ENCODE data around the gene RGPD3.
A peak's percentile ranks its signal among the peaks of the same experiment; 100 is the strongest.
"Not testable (repeated sequence)": the region's sequence is repeated elsewhere in the genome, so short reads cannot be mapped to it uniquely, and the experiment has no call there.

The RGPD3 gene

DNA sequence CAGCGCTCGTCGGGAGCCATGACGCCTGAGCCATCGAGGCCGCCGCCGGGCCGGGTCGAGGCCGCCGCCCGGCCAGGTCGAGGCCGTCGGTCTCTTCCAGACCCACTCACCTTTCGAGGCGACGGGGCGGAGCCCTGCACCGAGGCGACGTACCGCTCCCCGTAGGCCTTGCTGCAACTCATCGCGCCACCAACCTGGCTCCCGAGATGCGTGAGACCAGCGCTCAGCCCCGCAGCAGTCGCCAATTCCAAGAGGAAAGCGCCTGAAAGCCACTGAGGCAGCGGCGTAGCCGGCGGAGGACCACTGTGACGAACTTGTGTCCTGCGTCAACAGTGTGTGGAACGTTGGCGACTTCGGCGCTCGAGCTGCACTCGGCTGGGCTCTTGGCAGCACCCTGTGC, at the start of gene RGPD3:
Gene RGPD3, minus strand, starts transcription at position 307 of the 400 bp plus-strand sequence. Its CDS starts 125 bp downstream, at position 182.
- H3K4me3 Mint-ChIP-seq, DNase-seq, ATAC-seq, H3K4me1 Mint-ChIP-seq, H3K27me3 Mint-ChIP-seq, H3K9me3 Mint-ChIP-seq: not testable (repeated sequence)
- H3K27ac Mint-ChIP-seq, result peak within 1 kb of the TSS in 1 of 2 donors; percentile 42

DNA sequence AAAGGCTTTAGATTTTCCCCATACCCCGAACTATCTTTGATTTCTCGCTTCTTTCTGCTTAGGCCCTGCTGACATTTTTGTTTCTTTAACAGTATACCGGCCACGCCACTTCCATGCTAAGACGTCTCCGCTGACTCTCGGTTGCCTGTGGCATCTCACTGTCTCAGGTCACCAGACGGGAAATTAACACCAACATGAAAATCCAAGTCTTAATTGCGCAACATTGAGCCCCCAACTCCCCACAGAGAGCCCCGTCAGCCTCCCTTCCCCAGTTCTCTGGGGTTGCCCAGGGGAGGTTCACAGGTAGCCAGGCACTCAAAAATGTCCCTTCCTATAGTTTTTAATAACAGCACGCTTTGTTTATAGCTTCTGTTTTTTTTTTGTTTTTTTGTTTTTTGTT, 49.1 kb upstream of the RGPD3 start:
- ATAC-seq (no peak), DNase-seq (no peak)
- Mint-ChIP-seq H3K27me3 (no peaks in the 10 kb centered on the region), H3K4me1 (peaks cover 27% of the 10 kb centered on the region), H3K9me3 (no peaks in the 10 kb centered on the region), H3K4me3 (no peak overlapping the region), H3K27ac (peak overlapping the region in 1 of 2 donors; percentile 51)

GRCh38 chr2:106516864-106517263, 48.7 kb upstream of the RGPD3 start:
- no peak overlapping the region for H3K4me3 Mint-ChIP-seq

GRCh38 chr2:106516436-106516835, 48.2 kb upstream of the RGPD3 start:
- Mint-ChIP-seq H3K4me3 (no peak overlapping the region), H3K4me1 (peaks cover 36% of the 10 kb centered on the region), H3K9me3 (no peaks in the 10 kb centered on the region), H3K27ac (no peak overlapping the region), H3K27me3 (no peaks in the 10 kb centered on the region)
- ATAC-seq, result no peak
- no peak for DNase-seq

More at GRCh38 chr2:106516864-106517263, 48.7 kb upstream of the RGPD3 start:
- H3K9me3 Mint-ChIP-seq, result no peaks in the 10 kb centered on the region
- H3K4me1 Mint-ChIP-seq, result peaks cover 32% of the 10 kb centered on the region
- no peak overlapping the region for H3K27ac Mint-ChIP-seq
- no peaks in the 10 kb centered on the region for H3K27me3 Mint-ChIP-seq
- DNase-seq, result no peak
- ATAC-seq, result no peak

DNA sequence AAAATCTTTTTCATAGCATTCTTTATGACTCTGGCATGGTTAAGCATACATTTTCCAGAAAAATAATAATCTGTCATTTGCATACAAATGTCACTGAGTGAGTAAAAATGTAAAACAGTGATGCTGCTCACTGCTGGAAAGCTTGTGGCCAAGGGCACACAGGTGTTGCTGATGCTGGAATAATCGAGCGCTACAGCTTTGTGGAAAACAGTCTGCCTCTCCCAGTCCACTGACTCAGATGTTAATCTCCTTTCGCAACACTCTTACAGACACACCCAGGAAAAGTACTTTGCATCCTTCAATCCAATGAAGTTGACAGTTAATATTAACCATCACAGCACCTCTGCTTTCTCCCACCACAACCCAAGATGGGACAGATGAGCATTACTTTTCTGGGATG, 46.6 kb upstream of the RGPD3 start:
- not testable (repeated sequence) for H3K27ac Mint-ChIP-seq, ATAC-seq, DNase-seq, H3K27me3 Mint-ChIP-seq, H3K4me3 Mint-ChIP-seq, H3K9me3 Mint-ChIP-seq
- H3K4me1 Mint-ChIP-seq, result peaks cover 44% of the 10 kb centered on the region

- DNase-seq, H3K27me3 Mint-ChIP-seq, H3K9me3 Mint-ChIP-seq, H3K4me3 Mint-ChIP-seq: not testable (repeated sequence)
- Mint-ChIP-seq H3K27ac (peak overlapping the region; percentile 42 to 80), H3K4me1 (peaks cover 54% of the 10 kb centered on the region)
- peak; percentile 37 for ATAC-seq
These were observed 45.2 kb upstream of the RGPD3 start for GRCh38 chr2:106513391-106513790.

DNA sequence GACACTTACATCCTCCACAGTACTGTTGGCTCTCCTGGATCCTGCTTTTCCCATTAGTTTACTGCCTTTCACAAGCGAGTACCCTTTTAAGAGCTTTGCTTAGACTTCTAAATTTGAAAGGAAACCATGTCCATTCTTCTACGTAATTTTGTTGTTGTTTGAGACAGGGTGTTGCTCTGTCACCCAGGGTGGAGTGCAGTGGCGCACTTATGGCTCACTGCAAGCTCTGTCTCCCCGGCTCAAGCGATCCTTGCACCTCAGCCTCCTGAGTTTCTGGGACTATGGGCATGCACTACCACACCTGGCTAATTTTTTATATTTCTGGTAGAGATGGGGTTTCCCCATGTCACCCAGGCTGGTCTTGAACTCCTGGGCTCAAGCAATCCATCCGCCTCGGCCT, 43.7 kb upstream of the RGPD3 start:
- Mint-ChIP-seq H3K27ac (peak overlapping the region; percentile 64 to 93), H3K4me1 (peaks cover 65% of the 10 kb centered on the region), H3K4me3 (peak overlapping the region; percentile 48 to 62)
- peak; percentile 42 for ATAC-seq
- not testable (repeated sequence) for DNase-seq, H3K9me3 Mint-ChIP-seq, H3K27me3 Mint-ChIP-seq

GRCh38 chr2:106511476-106511901, 43.3 kb upstream of the RGPD3 start:
- DNase-seq, result peak in 1 of 2 donors; percentile 34
- not testable (repeated sequence) for H3K27me3 Mint-ChIP-seq, H3K9me3 Mint-ChIP-seq
- Mint-ChIP-seq H3K27ac (peak overlapping the region in 1 of 2 donors; percentile 93), H3K4me1 (peaks cover 69% of the 10 kb centered on the region), H3K4me3 (peak overlapping the region; percentile 48 to 62)
- ATAC-seq, result peak; percentile 70

DNA sequence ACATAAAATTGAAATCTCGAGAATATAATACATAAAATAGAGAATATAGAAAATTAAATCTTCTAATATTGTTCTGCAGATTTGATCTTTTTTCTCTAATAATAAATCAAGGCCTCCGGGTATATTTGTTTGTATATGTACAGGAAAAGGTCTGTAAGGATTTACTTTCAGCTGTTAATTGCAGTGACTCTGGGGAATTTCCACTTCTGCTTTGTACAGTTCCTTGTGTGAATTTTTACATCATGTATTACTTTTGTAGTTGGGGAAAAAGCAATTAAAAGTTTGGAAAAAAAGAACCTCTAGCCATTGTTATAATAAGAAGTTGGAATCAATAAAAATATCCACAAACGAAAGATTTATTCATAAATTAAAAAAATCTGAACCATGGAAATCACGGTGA, 42.6 kb upstream of the RGPD3 start:
- not testable (repeated sequence) for H3K9me3 Mint-ChIP-seq, DNase-seq, ATAC-seq, H3K27me3 Mint-ChIP-seq
- Mint-ChIP-seq H3K27ac (peak overlapping the region; percentile 33 to 34), H3K4me1 (peaks cover 75% of the 10 kb centered on the region), H3K4me3 (peak overlapping the region in 1 of 2 donors; percentile 37)

DNA sequence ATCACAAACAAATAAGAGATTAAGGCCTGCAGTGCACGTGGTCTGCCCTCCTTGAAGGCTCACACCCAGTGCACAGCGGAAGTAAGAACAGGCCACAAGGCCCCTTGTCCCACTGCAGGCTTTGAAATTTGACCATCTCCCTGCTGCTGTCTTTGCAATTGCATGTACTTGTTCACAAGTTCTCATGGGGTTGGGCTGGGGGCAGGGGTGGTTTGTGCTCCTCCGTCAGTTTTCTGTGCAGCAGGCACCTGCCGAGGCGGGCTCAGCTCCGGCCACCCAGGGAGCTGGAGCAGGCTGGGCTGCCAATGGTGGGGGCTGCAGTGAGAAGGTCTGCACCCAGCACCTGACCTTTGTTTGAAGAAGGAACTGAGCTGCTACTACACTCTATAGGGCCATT, 41.2 kb upstream of the RGPD3 start:
- ATAC-seq, H3K27me3 Mint-ChIP-seq, H3K27ac Mint-ChIP-seq, H3K4me3 Mint-ChIP-seq, DNase-seq, H3K9me3 Mint-ChIP-seq: not testable (repeated sequence)
- H3K4me1 Mint-ChIP-seq, result peaks cover 74% of the 10 kb centered on the region

- not testable (repeated sequence) for H3K4me3 Mint-ChIP-seq, DNase-seq, H3K27me3 Mint-ChIP-seq, ATAC-seq, H3K9me3 Mint-ChIP-seq
- Mint-ChIP-seq H3K4me1 (peaks cover 72% of the 10 kb centered on the region), H3K27ac (peak overlapping the region in 1 of 2 donors; percentile 48)
These were observed 40.6 kb upstream of the RGPD3 start for GRCh38 chr2:106508660-106509373.

DNA sequence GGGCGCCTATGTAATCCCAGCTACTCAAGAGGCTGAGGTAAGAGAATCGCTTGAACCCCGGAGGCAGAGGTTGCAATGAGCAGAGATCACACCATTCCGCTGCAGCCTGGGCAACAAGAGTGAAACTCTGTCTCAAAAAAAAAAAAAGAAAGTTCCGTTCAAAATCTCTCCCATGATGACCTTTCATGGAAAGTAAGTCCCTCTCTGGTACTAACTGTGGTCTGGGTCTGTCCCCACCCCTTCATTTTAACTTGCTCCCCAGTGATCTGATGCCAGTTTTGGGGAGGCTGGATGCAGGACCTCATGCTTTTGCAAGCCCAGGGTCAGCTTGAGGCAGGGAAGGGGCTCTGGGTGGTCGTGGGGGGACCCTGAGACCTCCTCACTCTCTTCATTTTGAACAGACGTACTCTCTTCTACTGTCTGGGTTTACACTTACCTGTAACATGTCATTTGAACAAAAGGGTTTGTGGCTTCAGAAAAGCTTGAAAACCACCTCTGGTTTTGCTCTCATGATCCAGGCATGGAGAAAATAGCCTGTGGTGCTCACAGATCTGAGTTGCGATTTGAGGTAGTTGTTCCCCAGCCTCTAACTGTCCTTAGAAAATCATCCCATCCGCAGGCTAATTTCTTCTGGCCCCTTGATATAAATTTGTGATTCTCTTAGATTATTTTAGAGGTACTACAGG, 37.9 kb upstream of the RGPD3 start:
- not testable (repeated sequence) for H3K9me3 Mint-ChIP-seq, H3K27me3 Mint-ChIP-seq
- peak overlapping the region; percentile 53 to 78 for H3K4me3 Mint-ChIP-seq
- peak overlapping the region; percentile 93 for H3K27ac Mint-ChIP-seq
- H3K4me1 Mint-ChIP-seq, result peaks cover 45% of the 10 kb centered on the region
- DNase-seq, result peak; percentile 27 to 42
- peak; percentile 87 for ATAC-seq

GRCh38 chr2:106504787-106505186, 36.6 kb upstream of the RGPD3 start:
- not testable (repeated sequence) for DNase-seq, H3K4me3 Mint-ChIP-seq, H3K27ac Mint-ChIP-seq, H3K27me3 Mint-ChIP-seq, H3K9me3 Mint-ChIP-seq, ATAC-seq
- H3K4me1 Mint-ChIP-seq, result peaks cover 40% of the 10 kb centered on the region

DNA sequence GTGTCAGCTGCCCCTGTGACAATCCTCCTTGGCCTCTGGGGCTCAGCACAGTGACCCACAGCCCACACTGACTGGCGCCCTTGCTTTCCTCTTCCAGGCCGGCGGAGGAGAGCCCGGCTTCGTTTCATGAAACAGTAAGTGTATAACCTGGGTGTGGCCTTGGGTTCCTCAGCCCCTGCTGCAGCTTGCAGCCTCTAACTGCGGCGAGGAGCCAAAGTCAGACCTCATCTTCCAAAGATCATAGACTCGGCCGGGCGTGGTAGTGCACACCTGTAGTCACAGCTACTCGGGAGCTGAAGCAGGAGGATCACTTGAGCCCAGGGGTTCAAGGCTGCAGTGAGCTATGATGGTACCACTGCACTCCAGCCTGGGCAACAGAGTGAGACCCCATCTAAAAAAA, 36.0 kb upstream of the RGPD3 start:
- not testable (repeated sequence) for H3K4me3 Mint-ChIP-seq, ATAC-seq, H3K27me3 Mint-ChIP-seq, H3K27ac Mint-ChIP-seq, DNase-seq, H3K9me3 Mint-ChIP-seq
- peaks cover 35% of the 10 kb centered on the region for H3K4me1 Mint-ChIP-seq

DNA sequence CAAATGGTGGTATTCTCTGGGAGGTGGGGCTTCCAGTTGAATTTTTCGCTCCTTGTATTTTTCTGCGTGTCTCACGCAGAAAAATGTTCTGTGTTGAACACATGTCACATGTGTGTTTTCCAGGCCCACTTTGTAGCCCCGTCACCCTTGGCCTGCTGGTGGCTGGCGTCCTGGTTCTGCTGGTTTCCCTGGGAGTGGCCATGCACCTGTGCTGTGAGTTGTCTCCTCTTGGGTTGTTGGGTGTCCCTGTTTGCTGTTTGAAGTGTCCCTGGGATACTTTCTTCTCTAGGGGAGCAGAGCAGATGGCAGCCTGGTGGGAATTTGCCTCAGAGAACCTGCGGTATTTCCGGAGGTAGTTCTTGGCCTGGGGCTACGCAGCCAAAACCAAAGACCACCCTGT, 34.1 kb upstream of the RGPD3 start:
- not testable (repeated sequence) for H3K4me3 Mint-ChIP-seq, H3K27me3 Mint-ChIP-seq, H3K27ac Mint-ChIP-seq, DNase-seq, H3K9me3 Mint-ChIP-seq, ATAC-seq
- peaks cover 29% of the 10 kb centered on the region for H3K4me1 Mint-ChIP-seq

DNA sequence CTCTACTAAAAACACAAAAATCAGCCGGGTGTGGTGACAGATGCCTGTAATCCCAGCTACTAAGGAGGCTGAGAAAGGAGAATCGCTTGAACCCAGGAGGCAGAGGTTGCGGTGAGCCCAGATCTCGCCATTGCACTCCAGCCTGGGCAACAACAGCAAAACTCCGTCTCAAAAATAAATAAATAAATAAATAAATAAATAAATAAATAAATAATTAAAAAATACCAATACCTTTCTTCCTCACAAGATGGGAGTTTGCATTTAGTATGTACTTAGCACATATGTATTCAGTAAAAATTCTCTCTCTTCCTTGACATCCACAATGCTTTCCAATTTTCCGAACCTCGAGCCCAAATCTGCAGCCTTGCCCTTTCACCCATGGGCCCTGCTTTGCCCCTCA, 32.1 kb upstream of the RGPD3 start:
- ATAC-seq, H3K27me3 Mint-ChIP-seq, H3K4me3 Mint-ChIP-seq, DNase-seq, H3K27ac Mint-ChIP-seq, H3K9me3 Mint-ChIP-seq: not testable (repeated sequence)
- H3K4me1 Mint-ChIP-seq, result peaks cover 16% of the 10 kb centered on the region
